NCI-H187 (cell line): ENCODE measurements around the gene TBX3.

Experiments used
- DNase-seq, 2 experiments: peaks; one replicate each; lab custom pipeline; 2025; lab: John Stamatoyannopoulos, UW

Gene TBX3

DNA sequence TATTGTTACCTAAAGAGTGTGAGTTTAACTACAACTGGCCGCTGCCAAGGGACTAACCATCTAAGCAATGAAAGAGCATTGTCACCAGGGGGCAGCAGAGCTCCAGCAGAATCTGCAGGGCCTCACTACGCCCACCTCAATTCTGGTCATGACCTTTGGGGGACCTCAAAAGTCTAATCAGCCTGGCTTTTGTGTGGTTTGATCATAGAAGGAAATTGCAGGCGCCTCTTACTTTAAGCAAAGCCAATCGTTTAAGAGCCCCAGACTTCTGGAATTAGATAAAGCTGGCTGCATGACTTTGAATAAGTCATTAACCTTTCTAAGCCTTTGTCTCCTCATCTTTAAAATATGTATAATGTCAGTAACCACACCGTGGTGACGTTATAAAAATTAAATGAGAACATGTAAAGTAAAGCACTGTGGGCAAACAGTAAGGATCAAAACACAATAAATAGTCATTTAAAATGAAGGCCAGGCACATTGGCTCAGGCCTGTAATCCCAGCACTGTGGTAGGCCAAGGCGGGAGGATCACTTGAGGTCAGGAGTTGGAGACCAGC is 58.6 kb downstream of the TBX3 start:
- no peak for DNase-seq

DNA sequence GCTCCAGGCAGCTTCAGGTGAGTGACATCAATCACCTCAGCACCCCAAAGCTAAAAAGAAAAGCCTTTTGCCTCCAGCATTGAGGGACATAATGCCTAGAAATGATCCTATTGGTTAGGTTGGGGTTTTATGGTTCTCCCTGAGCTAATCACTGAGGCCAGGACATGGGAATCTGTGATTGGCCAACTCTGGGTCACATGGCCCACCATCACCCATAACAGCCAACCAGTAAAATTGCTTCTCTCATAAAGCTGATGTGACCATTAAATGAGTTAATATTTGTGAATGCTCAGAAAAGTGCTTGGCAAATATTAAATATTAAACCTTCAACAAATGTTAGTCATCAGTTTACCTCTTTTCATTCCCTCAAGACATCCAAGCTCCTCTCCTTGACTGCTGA is 60.2 kb downstream of the TBX3 start:
- DNase-seq: no peak
